DMS53 treated with DMSO at 0.1 percent for 48 hours (cell line): ENCODE measurements around the gene TCP11L2.
"Not testable (repeated sequence)": the region's sequence is repeated elsewhere in the genome, so short reads cannot be mapped to it uniquely, and the experiment has no call there.

ENCODE experiments used
- DNase-seq: peaks from one replicate; lab custom pipeline; 2025; ENCODE audit not compliant: unreplicated experiment; lab: John Stamatoyannopoulos, UW

TCP11L2 gene

DNA sequence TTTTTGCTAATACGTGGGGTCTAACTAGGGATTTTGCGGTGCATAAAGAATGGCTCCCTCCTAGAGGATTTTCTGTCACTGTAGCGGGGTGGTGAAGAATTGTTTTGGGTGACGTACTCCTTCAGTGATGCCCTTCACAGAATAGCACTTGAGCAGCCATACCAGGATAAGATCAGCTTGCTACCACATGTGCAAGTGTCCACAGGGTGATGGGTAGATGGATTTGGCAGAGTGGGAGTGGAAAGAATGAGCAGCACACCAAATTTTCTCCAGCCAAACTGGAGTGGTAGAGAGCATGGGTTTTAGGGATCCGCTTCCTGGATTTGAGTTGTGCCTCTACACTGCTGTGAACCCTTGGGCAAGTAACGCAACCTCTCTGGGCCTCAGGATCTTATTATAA lies 2.3 kb downstream of the TCP11L2 start:
- no peak for DNase-seq

DNA sequence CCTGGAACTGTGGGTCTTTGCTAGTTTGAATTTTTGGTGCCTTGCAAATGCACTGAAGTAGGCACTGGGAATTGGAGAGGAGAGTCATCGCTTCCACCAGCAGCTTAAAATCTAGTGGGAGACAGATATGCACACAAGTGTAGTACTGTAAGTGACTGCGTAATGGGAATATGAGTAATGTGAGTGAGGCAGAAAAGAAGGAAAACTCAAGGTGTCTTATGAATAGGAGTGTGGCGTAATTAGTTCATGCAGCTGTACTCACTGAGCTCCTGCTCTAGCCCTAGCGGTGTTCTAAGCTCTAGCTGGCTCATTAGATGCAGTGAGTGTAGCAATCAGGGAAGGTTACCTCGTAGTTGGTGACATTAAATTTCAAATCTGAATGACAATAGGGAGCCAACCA lies 2.8 kb downstream of the TCP11L2 start:
- no peak for DNase-seq

- DNase-seq: no peak
These were observed 4.6 kb downstream of the TCP11L2 start for GRCh38 chr12:106307181-106307580.

DNA sequence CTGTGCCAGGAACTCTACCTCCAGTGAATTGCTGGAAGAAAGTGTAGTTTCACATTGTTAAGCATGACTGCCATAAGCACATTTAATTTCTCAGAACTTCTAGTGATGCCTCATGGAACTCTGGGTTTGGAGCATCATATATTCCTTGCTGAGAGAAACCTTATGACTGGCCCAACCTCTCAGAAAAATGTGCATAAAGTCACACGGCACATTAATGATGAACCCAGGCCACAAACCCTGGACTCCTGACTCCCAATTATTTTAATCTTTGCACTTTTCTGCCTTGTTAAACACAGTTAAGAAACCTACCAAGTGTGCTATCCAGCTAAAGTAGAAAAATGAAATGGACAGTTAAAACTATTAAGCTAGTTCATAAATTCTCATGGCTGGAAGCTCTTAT lies 5.6 kb downstream of the TCP11L2 start:
- no peak for DNase-seq

DNA sequence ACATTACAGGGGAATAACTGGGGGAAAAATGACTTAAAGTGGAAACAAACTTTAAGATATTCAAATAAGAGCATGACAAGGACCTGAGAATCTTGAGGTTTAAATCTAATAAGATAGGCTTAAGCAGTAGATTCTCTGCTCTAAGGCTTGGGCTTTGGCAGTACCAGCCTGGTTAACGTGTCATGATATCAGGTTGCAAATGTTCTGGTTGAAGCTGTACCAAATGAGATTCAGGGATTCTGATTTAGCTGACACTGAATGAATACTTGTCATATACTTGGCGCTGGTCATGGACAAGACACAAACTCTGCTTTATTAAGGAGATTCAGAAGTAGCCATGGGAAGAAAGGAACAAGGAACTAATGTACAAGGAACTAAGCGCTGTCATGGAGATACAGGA lies 6.1 kb downstream of the TCP11L2 start:
- no peak for DNase-seq

DNA sequence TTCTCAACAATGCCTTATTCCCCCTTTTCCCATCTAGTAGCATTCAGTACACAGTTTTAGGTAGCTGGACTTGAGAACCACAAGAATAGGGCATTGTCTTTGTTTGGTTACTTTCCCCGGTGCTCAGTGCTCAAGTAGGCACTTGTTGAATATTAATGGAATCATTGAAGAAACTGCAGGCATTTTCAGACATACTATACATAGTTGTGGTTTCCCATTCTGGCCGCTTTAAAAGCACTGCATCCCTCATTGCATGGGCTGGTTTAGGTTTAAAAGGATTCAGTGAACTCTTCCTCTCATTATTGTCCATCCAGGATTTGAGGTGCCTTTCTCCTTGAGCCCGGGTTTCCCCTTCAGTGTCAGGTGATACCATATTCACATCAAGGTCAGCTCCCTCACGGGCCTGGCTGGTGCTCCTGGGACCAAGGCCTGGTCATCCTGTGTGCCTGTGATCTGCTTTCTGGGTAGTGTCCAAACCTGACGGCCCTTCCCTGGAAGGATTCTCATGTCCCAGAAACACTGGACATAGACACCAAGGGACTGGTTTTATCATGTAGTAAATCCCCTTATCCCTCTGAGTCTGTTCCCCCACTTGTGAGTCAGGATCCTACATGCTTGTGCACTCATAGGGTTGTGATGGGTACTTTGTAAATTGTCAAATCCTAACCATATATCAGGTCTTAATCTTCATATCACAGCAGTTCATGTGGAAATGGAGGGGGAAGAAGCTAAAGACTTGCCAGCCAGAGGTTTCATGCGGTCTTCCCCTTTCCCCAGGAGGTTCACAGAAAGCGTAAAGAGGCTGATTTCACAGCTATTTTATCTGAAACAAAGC lies 7.4 kb downstream of the TCP11L2 start:
- no peak for DNase-seq

- no peak for DNase-seq
These were observed 8.2 kb downstream of the TCP11L2 start for GRCh38 chr12:106310687-106311086.

GRCh38 chr12:106311139-106311538 lies 8.6 kb downstream of the TCP11L2 start:
- no peak for DNase-seq

DNA sequence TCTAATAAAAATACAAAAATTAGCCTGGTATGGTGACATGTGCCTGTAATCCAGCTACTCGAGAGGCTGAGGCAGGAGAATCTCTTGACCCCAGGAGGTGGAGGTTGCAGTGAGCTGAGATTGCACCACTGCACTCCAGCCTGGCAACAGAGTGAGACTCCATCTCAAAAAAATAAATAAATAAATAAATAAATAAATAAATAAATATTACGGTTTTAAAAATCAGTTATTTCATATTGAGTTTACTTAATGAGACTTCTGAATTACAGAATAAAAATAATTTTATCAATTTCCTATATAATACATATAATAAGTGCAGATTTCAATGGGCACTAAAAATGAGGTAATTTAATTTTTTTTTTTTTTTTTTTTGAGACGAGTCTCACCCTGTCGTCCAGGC lies 10.9 kb downstream of the TCP11L2 start:
- not testable (repeated sequence) for DNase-seq

DNA sequence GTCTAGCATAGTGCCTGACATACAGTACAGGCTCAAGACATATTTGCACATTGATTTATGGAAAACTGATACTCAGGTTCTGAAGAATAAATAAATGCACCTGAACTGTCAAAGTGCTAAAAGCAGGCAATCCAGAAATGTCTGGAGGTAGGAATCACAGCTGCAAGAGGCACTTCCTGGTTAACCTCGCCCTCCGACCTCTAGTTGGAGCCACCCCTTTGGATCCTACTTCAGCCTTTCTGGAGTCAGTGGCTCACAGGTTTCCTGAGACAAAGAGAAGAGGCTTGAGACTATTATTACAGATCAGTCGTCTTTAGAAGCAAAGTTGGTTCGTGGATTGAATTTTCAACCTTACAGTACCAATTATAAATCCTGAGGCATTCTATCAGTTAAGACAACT lies 13.0 kb downstream of the TCP11L2 start:
- DNase-seq: no peak

- DNase-seq: no peak
These were observed 15.0 kb downstream of the TCP11L2 start for GRCh38 chr12:106317406-106318082.

- DNase-seq: no peak
These were observed 18.8 kb downstream of the TCP11L2 start for GRCh38 chr12:106321139-106321850.

DNA sequence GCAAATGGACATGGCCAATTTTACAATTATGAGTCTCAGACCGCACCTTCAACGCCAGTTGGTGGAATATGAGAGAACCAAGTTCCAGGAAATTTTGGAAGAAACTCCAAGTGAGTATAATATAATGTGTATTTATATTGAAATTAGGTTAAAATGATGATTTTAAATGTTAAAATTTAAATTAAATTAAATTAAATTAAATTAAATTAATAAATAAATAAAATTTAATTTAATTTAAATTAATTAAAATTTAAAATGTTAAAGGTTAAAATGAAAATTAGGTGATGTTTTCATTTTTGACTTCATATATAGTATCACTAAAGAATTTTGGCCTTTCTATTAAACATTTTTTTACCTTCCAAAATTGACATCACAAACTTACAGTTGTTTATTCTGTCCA lies 21.0 kb downstream of the TCP11L2 start:
- no peak for DNase-seq

DNA sequence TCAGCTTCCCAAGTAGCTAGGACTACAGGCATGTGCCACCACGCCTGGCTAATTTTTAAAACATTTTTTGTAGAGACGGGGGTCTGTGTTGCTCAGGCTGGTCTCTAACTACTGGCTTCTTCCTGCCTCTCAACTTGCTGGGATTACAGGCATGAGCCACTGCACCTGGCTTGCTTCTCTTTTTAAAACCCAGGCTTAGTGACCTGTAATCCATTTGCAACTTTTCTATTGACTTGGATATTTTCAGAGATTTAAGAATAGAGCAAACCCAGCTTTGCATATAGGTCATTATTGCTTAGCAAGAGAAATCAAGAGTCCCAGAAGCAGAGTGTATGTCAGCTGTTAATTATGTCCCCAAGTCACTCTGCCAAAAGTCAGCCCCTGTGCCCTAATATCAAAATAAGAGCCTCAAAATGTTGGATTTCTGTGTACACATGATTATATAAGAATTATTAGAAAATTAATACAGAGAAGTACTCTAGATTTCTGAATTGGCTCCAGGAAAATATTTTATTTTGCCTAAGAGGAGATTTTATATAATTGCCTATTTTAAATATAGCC lies 24.9 kb downstream of the TCP11L2 start:
- DNase-seq: no peak

- no peak for DNase-seq
These were observed 26.2 kb downstream of the TCP11L2 start for GRCh38 chr12:106328735-106329134.

GRCh38 chr12:106329231-106329982 lies 26.9 kb downstream of the TCP11L2 start:
- DNase-seq: no peak

GRCh38 chr12:106331599-106331998 lies 29.1 kb downstream of the TCP11L2 start:
- no peak for DNase-seq

- DNase-seq: no peak
These were observed 30.0 kb downstream of the TCP11L2 start for GRCh38 chr12:106332536-106332935.

DNA sequence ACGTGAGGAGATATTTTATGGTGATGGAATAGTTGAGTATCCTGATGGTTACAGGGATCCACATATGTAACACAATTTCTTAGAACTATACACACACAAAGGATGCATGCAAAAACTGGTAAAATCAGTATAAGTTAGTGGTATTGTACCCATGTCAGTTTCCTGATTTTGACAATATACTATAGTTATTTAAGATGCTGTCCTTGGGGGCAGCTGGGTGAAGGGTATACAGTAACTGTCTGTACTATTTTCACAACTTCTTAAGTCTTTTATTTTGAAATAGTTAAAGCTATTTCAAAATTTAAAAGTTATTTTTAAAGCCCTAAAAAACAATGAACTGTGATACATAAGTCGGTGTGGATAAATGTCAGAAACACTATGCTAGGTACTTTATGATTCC lies 30.5 kb downstream of the TCP11L2 start:
- no peak for DNase-seq

DNA sequence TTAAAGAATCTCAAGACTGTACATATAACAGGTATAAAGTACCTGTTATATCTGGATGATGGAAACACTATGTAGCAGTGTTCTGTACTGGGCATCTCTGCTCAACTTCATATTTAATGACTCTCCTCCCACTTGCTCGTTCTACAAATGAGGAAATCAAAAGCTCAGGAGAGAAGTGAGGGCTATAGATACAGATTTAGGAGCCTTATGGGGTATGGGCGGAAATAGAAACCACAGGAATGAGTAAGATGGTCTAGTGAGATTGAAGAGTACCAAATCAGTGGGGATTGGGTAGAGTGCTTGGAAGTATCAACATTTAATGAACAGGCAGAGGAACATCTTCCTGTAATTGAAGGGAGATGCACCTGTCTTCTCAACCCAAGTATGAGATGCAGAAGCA lies 31.2 kb downstream of the TCP11L2 start:
- no peak for DNase-seq
